GM12875 (cell line): ENCODE data around the gene WDR70.

Experiments
- H3K4me3 ChIP-seq: one replicate; pipeline ENCODE4 v1.5.1; 2011; ENCODE audit warnings: low read depth, low read length, control low read depth
- TF ChIP-seq, protein P1 (sequence below): IDR thresholded peaks from 2 replicates; pipeline ENCODE4 v1.5.1; 2011; ENCODE audit warnings: low read depth, mild to moderate bottlenecking, control low read depth, inconsistent platforms, low read length, moderate library complexity, borderline replicate concordance; ENCODE audit not compliant: insufficient read depth

WDR70 gene

GRCh38 chr5:37801521-37801920 lies 422.4 kb downstream of the WDR70 start:
- TF ChIP-seq, protein P1, sequence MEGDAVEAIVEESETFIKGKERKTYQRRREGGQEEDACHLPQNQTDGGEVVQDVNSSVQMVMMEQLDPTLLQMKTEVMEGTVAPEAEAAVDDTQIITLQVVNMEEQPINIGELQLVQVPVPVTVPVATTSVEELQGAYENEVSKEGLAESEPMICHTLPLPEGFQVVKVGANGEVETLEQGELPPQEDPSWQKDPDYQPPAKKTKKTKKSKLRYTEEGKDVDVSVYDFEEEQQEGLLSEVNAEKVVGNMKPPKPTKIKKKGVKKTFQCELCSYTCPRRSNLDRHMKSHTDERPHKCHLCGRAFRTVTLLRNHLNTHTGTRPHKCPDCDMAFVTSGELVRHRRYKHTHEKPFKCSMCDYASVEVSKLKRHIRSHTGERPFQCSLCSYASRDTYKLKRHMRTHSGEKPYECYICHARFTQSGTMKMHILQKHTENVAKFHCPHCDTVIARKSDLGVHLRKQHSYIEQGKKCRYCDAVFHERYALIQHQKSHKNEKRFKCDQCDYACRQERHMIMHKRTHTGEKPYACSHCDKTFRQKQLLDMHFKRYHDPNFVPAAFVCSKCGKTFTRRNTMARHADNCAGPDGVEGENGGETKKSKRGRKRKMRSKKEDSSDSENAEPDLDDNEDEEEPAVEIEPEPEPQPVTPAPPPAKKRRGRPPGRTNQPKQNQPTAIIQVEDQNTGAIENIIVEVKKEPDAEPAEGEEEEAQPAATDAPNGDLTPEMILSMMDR, result no peak
- no peak overlapping the region for H3K4me3 ChIP-seq
